PFSK-1 (cell line): ENCODE results near the gene PKP1.

Source experiments
- FOXP2 ChIP-seq: optimal IDR thresholded peaks from 2 replicates; pipeline ENCODE3; 2011; ENCODE audit warnings: borderline replicate concordance, control low read depth, inconsistent platforms; ENCODE audit not compliant: insufficient read depth; ENCODE audit errors: extremely low read length, extremely low read depth
- POLR2AphosphoS5 ChIP-seq: IDR thresholded peaks from 2 replicates; pipeline ENCODE4 v1.6.1; 2012; ENCODE audit warnings: low read depth, mild to moderate bottlenecking, control low read depth, low read length, moderate library complexity
- REST ChIP-seq, 2 experiments: IDR thresholded peaks; 2 replicates each; pipeline versions ENCODE4 v1.6.1 to v1.8.0; 2011 to 2012; ENCODE audit warnings: low read depth in 2 of 2, low read length in 2 of 2, control low read depth in 1 of 2, inconsistent platforms in 1 of 2, mild to moderate bottlenecking in 1 of 2, moderate library complexity in 1 of 2; ENCODE audit not compliant: insufficient read depth in 1 of 2
- SIN3A ChIP-seq: IDR thresholded peaks from 2 replicates; pipeline ENCODE4 v1.6.1; 2012; ENCODE audit warnings: mild to moderate bottlenecking, low read length, moderate library complexity, borderline replicate concordance; ENCODE audit not compliant: insufficient read depth
- TAF1 ChIP-seq: IDR thresholded peaks from 2 replicates; pipeline ENCODE4 v1.6.1; 2012; ENCODE audit warnings: low read length, control low read depth, borderline replicate concordance; ENCODE audit not compliant: insufficient read depth

GRCh38 chr1:201266774-201267173, 16.5 kb upstream of the PKP1 start:
- no peak for TF ChIP-seq POLR2AphosphoS5
- no peak for TF ChIP-seq TAF1
- no peak for TF ChIP-seq SIN3A
- no peak for TF ChIP-seq REST (IDR thresholded peaks at IDR 0.05; ENCODE audit: insufficient read depth in 1 of 2, low read depth in 2 of 2, low read length in 2 of 2)
- no peak for TF ChIP-seq FOXP2
